Esophagus muscularis mucosa (tissue), 4 donors: ENCODE measurements around the gene SCAMP1. TPM values are rescaled to one million over a fixed set of nuclear protein-coding genes. Genes with fewer than 3 reads are reported as not detected.

ENCODE experiments used
- DNase-seq: peaks from one replicate; pipeline ENCODE4 v3.0.0-alpha.2; 2017; ENCODE audit errors: extremely low spot score
- H3K27ac ChIP-seq, 4 donors: fragments of 200-600 bp; sonication (generic); replicated peaks in 1 of 4; 1 replicate in 3 of 4; 2 replicates in 1 of 4; pipeline ENCODE4 v1.5.1; 2016 to 2019; ENCODE audit warnings: mild to moderate bottlenecking in 1 of 4
- H3K27me3 ChIP-seq, 4 donors: fragments of 200-600 bp; sonication (generic); one replicate each; pipeline versions ENCODE4 v1.5.1 to v1.6.0; 2016 to 2019
- H3K36me3 ChIP-seq, 4 donors: fragments of 200-600 bp; sonication (generic); one replicate each; pipeline ENCODE4 v1.5.1; 2016 to 2019
- H3K4me1 ChIP-seq, 4 donors: fragments of 200-600 bp; sonication (generic); one replicate each; pipeline ENCODE4 v1.5.1; 2016 to 2019
- H3K4me3 ChIP-seq, 4 donors: fragments of 200-600 bp; sonication (generic); 1 replicate in 2 of 4; 2 replicates in 2 of 4; pipeline ENCODE4 v1.5.1; 2016 to 2019; ENCODE audit warnings: mild to moderate bottlenecking in 4 of 4, moderate library complexity in 1 of 4
- H3K9me3 ChIP-seq, 4 donors: fragments of 200-600 bp; sonication (generic); 1 replicate in 3 of 4; 2 replicates in 1 of 4; pipeline ENCODE4 v1.5.1; 2016 to 2019
- CTCF ChIP-seq, 3 experiments: fragments of 200-600 bp in 2 of 3; fragments of 450-650 bp in 1 of 3; sonication (generic) in 2 of 3; IDR thresholded peaks; one replicate each; pipeline ENCODE4 v1.5.1; 2017 to 2019; ENCODE audit warnings: antibody characterized with exemption in 3 of 3, mild to moderate bottlenecking in 2 of 3, moderate library complexity in 1 of 3
- EP300 ChIP-seq: sonication (generic); formaldehyde crosslinking; IDR thresholded peaks from one replicate; pipeline ENCODE4 v1.6.1; 2017; ENCODE audit warnings: antibody characterized with exemption
- POLR2A ChIP-seq: fragments of 450-650 bp; IDR thresholded peaks from one replicate; pipeline ENCODE4 v1.6.1; 2017; ENCODE audit warnings: antibody characterized with exemption, moderate library complexity, mild to moderate bottlenecking, low read depth
- POLR2AphosphoS5 ChIP-seq, 2 donors: sonication (generic); formaldehyde crosslinking; IDR thresholded peaks; one replicate each; pipeline ENCODE4 v1.6.1; 2017; ENCODE audit warnings: antibody characterized with exemption in 2 of 2
- WGBS: methylation state at CpG from one replicate; pipeline ENCODE4 v1.1.5; 2018; 5-methylcytosine and 5-hydroxymethylcytosine counted together
- intact Hi-C: fragments of 100-400 bp; cut with DNase I; formaldehyde crosslinking; loops from one replicate; pipeline ENCODE4 v1.15.1; 2023
- total RNA-seq, 4 donors: library from RNA; depleted of rRNA; stranded (reverse); fragments of >200 nt; gene quantifications; one replicate each; pipeline versions ENCODE4 v1.1.0 to v1.2.1, GENCODE V29; 2016

SCAMP1 gene
- total RNA-seq, 4 donors from 2014 or later, result 24.7 to 36.8 (median 30.8) TPM

- H3K27ac ChIP-seq, result peak overlapping the region in 2 of 4 donors; percentile 16 to 47
- 65% methylated on average over 3 of the region's 3 CpGs for WGBS
- no peaks in the 10 kb centered on the region for H3K9me3 ChIP-seq
- H3K27me3 ChIP-seq, result no peaks in the 10 kb centered on the region
- TF ChIP-seq EP300 (no peak), CTCF (IDR thresholded peaks at IDR 0.05) (no peak), POLR2A (no peak), POLR2AphosphoS5 (IDR thresholded peaks at IDR 0.05) (no peak)
- peaks cover 7 to 38% (median 20%) of the 10 kb centered on the region in 4 donors for H3K4me1 ChIP-seq
- peak; percentile 47 for DNase-seq
- H3K36me3 ChIP-seq, result peaks cover 0 to 22% (median 11%) of the 10 kb centered on the region in 4 donors
- no peak overlapping the region for H3K4me3 ChIP-seq
- intact Hi-C loops, result no loop called here
Observed at GRCh38 chr5:78483809-78484521, 123.5 kb downstream of the SCAMP1 start.

GRCh38 chr5:78486218-78486617, 125.8 kb downstream of the SCAMP1 start:
- intact Hi-C loops, result no loop called here
- Histone ChIP-seq H3K27me3 (no peaks in the 10 kb centered on the region), H3K4me1 (peaks cover 7 to 43% (median 20%) of the 10 kb centered on the region in 4 donors), H3K36me3 (peaks cover 0 to 28% (median 12%) of the 10 kb centered on the region in 4 donors), H3K9me3 (no peaks in the 10 kb centered on the region), H3K27ac (peak overlapping the region in 1 of 4 donors; percentile 11), H3K4me3 (no peak overlapping the region)
- TF ChIP-seq POLR2A (no peak), CTCF (IDR thresholded peaks at IDR 0.05) (no peak), EP300 (no peak), POLR2AphosphoS5 (IDR thresholded peaks at IDR 0.05) (no peak)
- peak; percentile 21 for DNase-seq
- 75% methylated on average over 2 of the region's 2 CpGs for WGBS

- Histone ChIP-seq H3K9me3 (no peaks in the 10 kb centered on the region), H3K36me3 (peaks cover 0 to 28% (median 12%) of the 10 kb centered on the region in 4 donors), H3K27ac (no peak overlapping the region), H3K4me3 (no peak overlapping the region), H3K4me1 (peaks cover 7 to 41% (median 18%) of the 10 kb centered on the region in 4 donors), H3K27me3 (no peaks in the 10 kb centered on the region)
- 79% methylated on average over 4 of the region's 4 CpGs for WGBS
- intact Hi-C loops, result no loop called here
- peak; percentile 42 for DNase-seq
- no peak for TF ChIP-seq POLR2AphosphoS5 (IDR thresholded peaks at IDR 0.05)
Observed at GRCh38 chr5:78487846-78488245, 127.4 kb downstream of the SCAMP1 start.

- 95% methylated on average over 4 of the region's 4 CpGs for WGBS
- peaks cover 0 to 34% (median 15%) of the 10 kb centered on the region in 4 donors for H3K4me1 ChIP-seq
- H3K36me3 ChIP-seq, result peaks cover 0 to 28% (median 12%) of the 10 kb centered on the region in 4 donors
- H3K27ac ChIP-seq, result no peak overlapping the region
- peak; percentile 70 for DNase-seq
- H3K9me3 ChIP-seq, result no peaks in the 10 kb centered on the region
- no peaks in the 10 kb centered on the region for H3K27me3 ChIP-seq
- TF ChIP-seq CTCF (IDR thresholded peaks at IDR 0.05) (no peak), POLR2A (no peak), EP300 (no peak), POLR2AphosphoS5 (IDR thresholded peaks at IDR 0.05) (no peak)
- H3K4me3 ChIP-seq, result no peak overlapping the region
- intact Hi-C loops, result no loop called here
Observed at GRCh38 chr5:78490709-78491485, 130.5 kb downstream of the SCAMP1 start.

GRCh38 chr5:78492224-78492623, 131.8 kb downstream of the SCAMP1 start:
- H3K9me3 ChIP-seq, result no peaks in the 10 kb centered on the region
- H3K27ac ChIP-seq, result no peak overlapping the region
- H3K4me1 ChIP-seq, result peaks cover 6 to 38% (median 22%) of the 10 kb centered on the region in 4 donors
- peaks cover 0 to 20% (median 12%) of the 10 kb centered on the region in 4 donors for H3K36me3 ChIP-seq
- no peak overlapping the region for H3K4me3 ChIP-seq
- H3K27me3 ChIP-seq, result no peaks in the 10 kb centered on the region
- no peak for DNase-seq
- TF ChIP-seq EP300 (no peak), POLR2A (no peak), CTCF (IDR thresholded peaks at IDR 0.05) (no peak), POLR2AphosphoS5 (IDR thresholded peaks at IDR 0.05) (no peak)
- WGBS, result 89% methylated on average over 2 of the region's 2 CpGs
- intact Hi-C loops, result no loop called here
